Muscle layer of colon (tissue), 2 donors: ENCODE data around the gene MTFMT.

Source experiments
- H3K27ac ChIP-seq: one replicate; pipeline ENCODE4 v1.7.0; 2013; ENCODE audit warnings: low read depth, mild to moderate bottlenecking, low read length, moderate library complexity
- H3K27me3 ChIP-seq, 2 donors: one replicate each; pipeline ENCODE4 v1.7.0; 2013; ENCODE audit warnings: low read length in 2 of 2, mild to moderate bottlenecking in 2 of 2; ENCODE audit not compliant: insufficient read depth in 2 of 2, control insufficient read depth in 1 of 2
- H3K36me3 ChIP-seq: one replicate; pipeline ENCODE4 v1.7.0; 2013; ENCODE audit warnings: mild to moderate bottlenecking, low read length; ENCODE audit not compliant: insufficient read depth
- H3K4me1 ChIP-seq: one replicate; pipeline ENCODE4 v1.7.0; 2013; ENCODE audit warnings: mild to moderate bottlenecking, low read length; ENCODE audit not compliant: insufficient read depth
- H3K4me3 ChIP-seq, 2 donors: one replicate each; pipeline ENCODE4 v1.7.0; 2013; ENCODE audit warnings: low read length in 2 of 2, low read depth in 1 of 2, mild to moderate bottlenecking in 1 of 2, moderate library complexity in 1 of 2
- H3K9ac ChIP-seq: one replicate; pipeline ENCODE4 v1.7.0; 2013; ENCODE audit warnings: low read length
- H3K9me3 ChIP-seq: one replicate; pipeline ENCODE4 v1.7.0; 2013; ENCODE audit warnings: mild to moderate bottlenecking, low read length
- donor health status: abdominal sarcoma.
- donor health status: Adenocarcinoma of cecum.

Gene MTFMT

DNA sequence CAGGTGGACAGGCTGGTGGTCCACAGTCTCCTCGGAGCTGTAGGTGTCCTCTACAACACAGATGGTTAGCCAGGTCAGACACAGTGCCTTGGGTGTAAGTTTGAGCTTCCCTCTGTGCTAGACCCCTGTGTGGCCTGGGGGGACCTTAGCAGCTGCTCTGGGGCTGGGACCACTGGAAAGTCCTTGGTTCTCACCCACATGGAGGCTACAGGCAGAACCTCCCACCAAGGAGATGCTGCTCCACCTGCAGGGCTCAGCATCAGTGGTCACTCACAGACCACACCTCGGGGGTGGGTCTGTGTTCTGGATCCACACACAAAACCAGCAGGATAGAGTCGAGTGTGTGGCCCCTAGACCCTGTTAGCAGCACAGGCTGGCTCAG is 29.9 kb upstream of the MTFMT start:
- no peak overlapping the region for H3K4me3 ChIP-seq
- peaks cover 22% of the 10 kb centered on the region for H3K4me1 ChIP-seq
- no peaks in the 10 kb centered on the region for H3K27me3 ChIP-seq
- peaks cover 59% of the 10 kb centered on the region for H3K36me3 ChIP-seq
- no peaks in the 10 kb centered on the region for H3K9me3 ChIP-seq
- no peak overlapping the region for H3K27ac ChIP-seq
- no peak overlapping the region for H3K9ac ChIP-seq

DNA sequence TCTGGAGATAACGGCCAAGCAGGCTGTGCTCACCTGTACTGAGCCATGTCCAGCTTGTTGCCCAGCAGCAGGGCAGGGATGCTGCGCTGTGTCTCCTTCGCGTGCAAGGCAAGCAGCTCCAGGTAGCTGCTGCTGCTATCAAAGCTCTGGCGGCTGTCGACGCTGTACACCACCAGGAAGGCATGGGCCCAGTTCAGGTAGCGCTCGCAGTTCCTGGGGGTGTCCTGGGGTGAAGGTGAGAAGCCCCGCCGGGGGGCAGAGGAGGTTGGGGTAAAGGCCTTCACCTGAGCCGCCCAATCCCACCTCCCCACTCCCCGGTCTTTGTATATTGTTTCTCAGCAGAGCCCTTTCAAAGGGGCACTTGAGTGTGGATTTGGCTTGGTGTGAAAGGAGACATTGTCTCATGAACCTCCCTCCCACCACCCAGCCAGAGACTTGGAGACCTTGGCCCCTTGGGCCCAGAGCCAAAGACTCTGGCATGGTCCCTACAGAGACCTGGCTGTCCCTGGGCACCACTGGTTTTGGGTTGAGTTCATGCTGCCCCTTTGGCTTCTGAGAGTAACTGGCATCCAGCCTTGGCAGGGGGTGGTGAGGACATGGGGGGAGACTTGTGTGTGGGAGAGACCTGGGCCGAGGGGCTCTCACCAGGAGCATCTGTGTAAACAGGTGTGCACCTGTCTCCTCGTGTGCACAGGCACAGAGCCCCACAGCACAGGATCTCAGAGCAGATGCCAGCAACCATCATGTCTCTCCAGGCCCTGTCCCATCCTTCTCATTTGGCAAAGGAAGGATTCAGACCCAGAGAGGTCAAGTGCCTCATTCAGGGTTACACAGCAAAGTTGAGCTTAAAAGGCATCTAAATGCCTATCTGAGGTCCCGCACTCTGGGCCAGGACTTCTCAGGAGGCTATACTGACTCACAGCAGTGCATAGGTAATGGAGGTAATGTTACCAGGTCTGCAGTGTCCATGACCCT is 29.2 kb upstream of the MTFMT start:
- H3K27me3 ChIP-seq: no peaks in the 10 kb centered on the region
- H3K27ac ChIP-seq: no peak overlapping the region
- H3K9me3 ChIP-seq: no peaks in the 10 kb centered on the region
- H3K4me1 ChIP-seq: peaks cover 24% of the 10 kb centered on the region
- no peak overlapping the region for H3K9ac ChIP-seq
- no peak overlapping the region for H3K4me3 ChIP-seq
- H3K36me3 ChIP-seq: peaks cover 57% of the 10 kb centered on the region

DNA sequence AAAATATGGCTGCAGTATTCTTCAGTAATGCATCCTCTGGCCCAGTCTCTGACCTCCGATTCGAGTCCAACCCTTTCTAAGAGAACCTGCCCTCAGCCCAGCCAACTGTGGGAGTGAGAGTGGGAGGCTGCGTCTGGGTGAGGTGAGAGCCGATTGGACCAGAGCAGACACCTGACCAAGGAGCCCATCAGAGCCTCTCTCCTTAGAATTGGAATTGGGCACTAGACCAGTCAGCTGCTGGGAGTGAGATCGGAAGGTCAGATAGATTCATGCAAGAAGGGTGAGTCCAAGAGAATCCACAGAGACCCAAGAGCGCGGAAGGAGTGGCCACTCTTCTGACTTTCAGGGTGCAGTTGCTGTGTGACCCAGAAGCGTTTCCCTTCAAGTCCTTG is 28.1 kb upstream of the MTFMT start:
- H3K4me3 ChIP-seq: no peak overlapping the region
- H3K4me1 ChIP-seq: peaks cover 24% of the 10 kb centered on the region
- H3K27ac ChIP-seq: no peak overlapping the region
- no peaks in the 10 kb centered on the region for H3K27me3 ChIP-seq
- peaks cover 52% of the 10 kb centered on the region for H3K36me3 ChIP-seq
- no peaks in the 10 kb centered on the region for H3K9me3 ChIP-seq
- H3K9ac ChIP-seq: no peak overlapping the region

DNA sequence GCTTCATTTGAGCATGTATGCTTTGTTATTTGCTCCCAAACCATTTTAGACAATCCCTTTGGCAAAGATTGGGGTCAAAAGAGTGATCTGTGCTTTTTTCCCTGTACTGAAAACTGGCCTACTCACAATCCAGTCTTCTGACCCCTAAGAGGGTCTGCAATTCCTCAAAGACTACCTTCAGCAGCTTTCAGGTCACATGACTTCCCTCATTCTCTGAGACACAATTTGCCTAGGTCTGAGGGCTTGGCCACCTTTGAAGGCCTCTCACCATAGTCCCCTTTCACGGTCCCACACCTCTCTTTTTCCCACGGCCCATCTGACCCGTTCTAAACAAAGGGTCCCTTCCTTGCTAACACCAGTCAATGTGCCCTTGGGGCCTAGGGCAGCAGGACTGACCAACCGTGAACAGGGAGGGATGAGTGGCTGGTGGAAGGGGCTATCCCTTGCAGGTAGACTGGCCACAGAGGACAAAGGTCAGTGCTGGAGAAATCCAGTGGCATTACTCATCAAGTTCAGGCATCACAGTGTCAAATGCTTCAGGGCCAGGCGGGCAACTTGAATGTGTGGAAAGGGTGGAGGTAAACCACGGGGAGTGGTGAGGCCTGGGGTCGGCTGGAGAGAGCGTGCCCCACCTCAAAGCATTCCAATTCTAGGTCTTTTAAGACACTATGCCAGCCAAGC is 27.6 kb upstream of the MTFMT start:
- Histone ChIP-seq H3K36me3 (peaks cover 52% of the 10 kb centered on the region), H3K27me3 (no peaks in the 10 kb centered on the region), H3K9ac (no peak overlapping the region), H3K27ac (no peak overlapping the region), H3K4me1 (peaks cover 24% of the 10 kb centered on the region), H3K9me3 (no peaks in the 10 kb centered on the region), H3K4me3 (no peak overlapping the region)

DNA sequence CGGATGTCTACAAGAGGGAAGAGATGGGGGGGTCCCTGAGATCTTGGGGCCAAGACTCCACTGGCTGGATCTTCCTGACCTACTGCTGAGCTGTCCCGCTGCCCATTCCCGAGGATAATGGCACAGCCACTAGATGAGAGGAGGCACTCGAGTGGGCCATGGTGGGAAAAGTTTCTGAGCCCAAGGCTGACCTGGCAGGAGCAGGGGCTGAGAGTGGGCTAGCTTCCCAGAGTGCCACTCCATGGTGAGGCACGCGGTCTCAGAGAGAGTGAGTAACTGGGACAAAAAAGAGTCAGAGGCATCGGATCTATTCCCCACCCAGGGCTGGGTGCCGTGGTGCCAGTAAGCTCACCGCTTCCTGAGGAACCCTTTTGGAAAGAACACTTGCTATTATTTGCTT is 26.7 kb upstream of the MTFMT start:
- Histone ChIP-seq H3K36me3 (peaks cover 55% of the 10 kb centered on the region), H3K27ac (no peak overlapping the region), H3K27me3 (no peaks in the 10 kb centered on the region), H3K9me3 (no peaks in the 10 kb centered on the region), H3K9ac (no peak overlapping the region), H3K4me3 (no peak overlapping the region), H3K4me1 (peaks cover 20% of the 10 kb centered on the region)

DNA sequence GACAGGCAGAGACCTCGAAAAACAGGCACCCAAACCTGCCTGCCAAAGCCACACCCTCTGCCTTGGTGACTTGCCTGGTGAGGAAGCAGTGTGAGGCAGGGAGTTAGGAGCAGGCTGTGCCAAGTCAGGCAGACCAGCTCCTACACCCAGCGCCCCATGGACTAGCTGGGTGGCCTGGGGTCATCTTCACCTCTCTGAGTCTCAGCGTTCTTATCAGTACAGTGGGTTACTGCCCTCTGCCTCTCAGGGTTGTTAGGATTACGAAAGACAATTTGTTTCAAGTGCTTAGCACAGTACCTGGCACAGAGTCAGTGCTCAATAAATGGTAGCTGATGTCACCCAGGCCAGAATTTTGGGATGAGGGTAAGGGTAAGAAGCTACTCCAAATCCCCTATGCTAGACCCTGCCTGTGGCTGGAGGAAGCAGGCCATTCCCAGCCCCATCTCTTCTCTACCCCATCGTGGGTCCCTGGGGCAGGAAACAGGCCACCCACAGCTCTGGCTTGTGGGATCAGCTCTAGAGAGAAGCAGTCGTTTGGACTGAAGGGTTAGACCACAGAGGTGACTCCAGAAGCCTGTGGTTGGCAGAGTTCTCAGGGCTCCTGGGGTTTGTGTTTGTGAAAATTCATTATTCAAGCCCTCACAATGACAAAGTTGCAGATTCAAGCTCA is 25.9 kb upstream of the MTFMT start:
- H3K27me3 ChIP-seq: no peaks in the 10 kb centered on the region
- peaks cover 55% of the 10 kb centered on the region for H3K36me3 ChIP-seq
- H3K9ac ChIP-seq: no peak overlapping the region
- H3K4me1 ChIP-seq: peaks cover 13% of the 10 kb centered on the region
- no peak overlapping the region for H3K27ac ChIP-seq
- H3K4me3 ChIP-seq: no peak overlapping the region
- H3K9me3 ChIP-seq: no peaks in the 10 kb centered on the region

DNA sequence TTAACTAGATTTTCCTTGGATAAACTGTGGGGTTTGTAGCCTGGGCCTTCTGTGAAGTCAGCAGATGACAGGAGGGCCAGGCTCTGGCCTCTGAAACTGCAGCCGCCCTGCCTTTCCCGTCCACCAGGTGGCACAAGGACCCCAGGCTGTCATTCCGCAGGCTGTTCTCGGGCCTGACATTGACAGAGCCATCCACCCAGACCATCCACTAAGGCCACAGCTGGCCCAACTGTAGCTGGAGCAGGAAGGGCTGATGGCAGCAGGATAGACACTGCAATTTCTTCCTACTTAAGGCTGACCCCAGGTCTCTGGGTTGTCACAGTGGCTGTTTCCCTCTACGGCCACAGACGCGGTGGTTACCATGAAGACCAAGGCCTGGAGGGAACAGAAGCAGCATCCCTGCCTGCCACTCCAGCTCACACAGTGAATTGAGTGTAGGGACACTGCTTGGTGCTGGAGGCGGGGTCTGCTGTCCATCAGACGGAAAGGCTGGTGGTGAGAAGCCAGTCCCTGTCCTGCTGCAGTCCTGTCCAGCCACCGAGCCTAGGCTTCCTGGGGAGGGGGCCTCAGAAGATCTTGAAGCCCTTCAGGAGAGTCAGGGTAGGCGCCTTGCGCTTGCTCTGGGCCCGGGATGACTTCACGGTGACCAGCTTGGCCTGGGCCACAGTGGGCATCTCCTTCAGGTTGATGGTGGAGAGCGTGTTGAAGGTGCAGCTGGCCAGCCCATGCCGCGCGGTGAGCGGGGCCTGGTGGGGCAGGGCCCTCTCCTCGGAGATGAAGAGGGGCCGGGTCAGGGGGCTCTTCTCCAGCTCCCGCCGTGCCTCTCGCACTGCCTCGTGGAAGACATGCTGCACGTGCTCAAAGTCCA is 25.1 kb upstream of the MTFMT start:
- Histone ChIP-seq H3K9ac (no peak overlapping the region), H3K4me3 (no peak overlapping the region), H3K36me3 (peaks cover 55% of the 10 kb centered on the region), H3K9me3 (no peaks in the 10 kb centered on the region), H3K4me1 (peaks cover 14% of the 10 kb centered on the region), H3K27ac (no peak overlapping the region), H3K27me3 (no peaks in the 10 kb centered on the region)

DNA sequence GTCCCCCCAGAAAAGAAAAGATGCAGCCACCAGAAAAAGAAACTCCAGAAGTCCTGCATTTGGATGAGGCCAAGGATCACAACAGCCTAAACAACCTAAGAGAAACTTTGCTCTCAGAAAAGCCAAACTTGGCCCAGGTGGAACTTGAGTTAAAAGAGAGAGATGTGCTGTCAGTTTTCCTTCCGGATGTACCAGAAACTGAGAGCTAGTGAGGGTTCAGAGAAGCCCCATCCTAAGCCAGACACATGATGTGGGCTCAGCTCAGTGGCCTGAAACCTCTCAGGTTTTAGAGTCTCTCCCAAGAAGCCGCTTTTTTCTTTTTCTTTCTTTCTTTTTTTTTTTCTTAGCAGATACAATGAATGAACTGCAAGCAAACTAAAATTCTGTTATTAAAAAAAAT is 23.5 kb upstream of the MTFMT start:
- Histone ChIP-seq H3K27ac (no peak overlapping the region), H3K4me1 (peaks cover 16% of the 10 kb centered on the region), H3K9ac (no peak overlapping the region), H3K9me3 (no peaks in the 10 kb centered on the region), H3K27me3 (no peaks in the 10 kb centered on the region), H3K36me3 (peaks cover 40% of the 10 kb centered on the region), H3K4me3 (no peak overlapping the region)

DNA sequence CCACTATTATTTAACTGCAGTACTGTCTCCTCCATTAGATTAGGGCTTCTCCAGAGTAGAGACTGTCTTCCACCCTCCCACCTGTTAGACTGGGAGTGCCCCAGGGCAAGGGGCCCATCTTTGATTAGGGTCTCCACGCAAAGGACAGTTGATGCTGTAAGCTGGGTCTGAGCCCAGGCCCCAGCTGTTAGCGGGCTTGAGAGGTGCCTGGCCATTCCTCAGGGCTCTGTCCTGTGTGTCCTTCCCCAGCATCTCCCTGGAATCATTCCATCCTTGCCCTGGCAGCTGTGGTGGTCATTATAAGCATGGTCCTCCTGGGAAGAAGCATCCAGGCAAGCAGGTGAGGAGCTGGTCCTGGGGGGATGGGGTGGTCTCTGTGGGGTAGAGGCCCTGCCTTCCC is 21.8 kb upstream of the MTFMT start:
- peaks cover 16% of the 10 kb centered on the region for H3K4me1 ChIP-seq
- peaks cover 28% of the 10 kb centered on the region for H3K36me3 ChIP-seq
- H3K27me3 ChIP-seq: no peaks in the 10 kb centered on the region
- H3K4me3 ChIP-seq: no peak overlapping the region
- H3K27ac ChIP-seq: no peak overlapping the region
- no peak overlapping the region for H3K9ac ChIP-seq
- no peaks in the 10 kb centered on the region for H3K9me3 ChIP-seq

DNA sequence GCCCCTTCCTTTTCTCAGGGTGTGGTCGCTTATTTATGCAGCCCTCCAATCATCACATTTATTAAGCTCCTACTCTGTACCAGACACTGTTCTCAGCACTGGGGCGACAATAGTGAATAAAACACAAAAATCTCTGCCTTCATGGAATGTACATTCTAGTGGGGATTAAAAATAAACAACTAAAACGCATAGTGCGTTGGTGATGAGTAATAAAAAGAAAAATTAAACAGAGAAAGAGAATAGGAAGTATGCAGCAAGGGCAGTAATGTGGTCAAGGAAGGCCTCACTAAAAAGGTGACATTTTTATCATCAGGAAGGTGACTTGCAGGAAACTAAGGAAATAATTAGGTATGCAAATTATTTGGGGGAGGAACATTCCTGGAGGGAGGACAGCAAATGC is 20.8 kb upstream of the MTFMT start:
- Histone ChIP-seq H3K4me1 (peaks cover 12% of the 10 kb centered on the region), H3K27me3 (no peaks in the 10 kb centered on the region), H3K9ac (no peak overlapping the region), H3K27ac (no peak overlapping the region), H3K36me3 (peaks cover 20% of the 10 kb centered on the region), H3K4me3 (no peak overlapping the region), H3K9me3 (no peaks in the 10 kb centered on the region)

DNA sequence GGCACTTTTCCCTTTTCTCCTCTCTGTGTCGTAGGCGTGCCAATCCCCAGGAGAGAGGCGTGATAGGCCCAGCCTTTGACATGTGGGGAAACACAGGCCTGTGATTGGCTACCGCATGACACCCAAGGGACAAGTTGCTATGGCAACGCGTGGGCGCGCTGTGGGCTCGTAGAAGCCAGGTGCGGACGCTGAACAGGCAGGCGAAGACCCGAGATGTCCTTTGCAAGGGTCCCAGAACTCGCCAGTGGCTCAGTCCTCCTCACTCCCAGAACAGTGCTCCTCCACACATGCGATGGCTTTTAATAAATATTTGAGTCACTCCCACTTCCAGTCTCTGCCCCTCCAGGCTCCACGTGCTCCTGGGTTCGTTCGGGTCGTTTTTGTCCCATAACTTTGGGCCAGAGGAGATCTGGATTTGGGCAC is 20.0 kb upstream of the MTFMT start:
- no peak overlapping the region for H3K9ac ChIP-seq
- no peaks in the 10 kb centered on the region for H3K9me3 ChIP-seq
- H3K27me3 ChIP-seq: no peaks in the 10 kb centered on the region
- H3K4me3 ChIP-seq: peak overlapping the region in 1 of 2 donors; percentile 29
- H3K4me1 ChIP-seq: peaks cover 5% of the 10 kb centered on the region
- no peak overlapping the region for H3K27ac ChIP-seq
- H3K36me3 ChIP-seq: peaks cover 12% of the 10 kb centered on the region
